ENCODE results near the gene ELMO1.

DNA sequence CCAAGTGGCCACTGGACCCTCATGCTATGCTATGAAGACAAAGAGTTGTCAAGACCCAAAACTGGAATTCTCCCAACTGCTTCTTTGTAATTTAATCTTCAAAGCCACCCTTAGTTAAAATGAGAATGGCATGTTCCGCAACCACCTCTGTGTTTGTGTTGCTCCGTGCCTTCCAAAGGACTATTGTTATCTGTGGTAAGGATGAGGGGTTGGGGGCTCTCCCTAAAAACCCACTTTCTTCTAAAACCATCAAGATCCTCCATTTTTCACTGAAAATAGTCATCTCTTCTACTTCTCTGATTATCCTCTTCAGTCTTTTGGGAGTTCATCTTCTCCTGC, 502.3 kb downstream of the ELMO1 start:
- TF ChIP-seq, protein P1, sequence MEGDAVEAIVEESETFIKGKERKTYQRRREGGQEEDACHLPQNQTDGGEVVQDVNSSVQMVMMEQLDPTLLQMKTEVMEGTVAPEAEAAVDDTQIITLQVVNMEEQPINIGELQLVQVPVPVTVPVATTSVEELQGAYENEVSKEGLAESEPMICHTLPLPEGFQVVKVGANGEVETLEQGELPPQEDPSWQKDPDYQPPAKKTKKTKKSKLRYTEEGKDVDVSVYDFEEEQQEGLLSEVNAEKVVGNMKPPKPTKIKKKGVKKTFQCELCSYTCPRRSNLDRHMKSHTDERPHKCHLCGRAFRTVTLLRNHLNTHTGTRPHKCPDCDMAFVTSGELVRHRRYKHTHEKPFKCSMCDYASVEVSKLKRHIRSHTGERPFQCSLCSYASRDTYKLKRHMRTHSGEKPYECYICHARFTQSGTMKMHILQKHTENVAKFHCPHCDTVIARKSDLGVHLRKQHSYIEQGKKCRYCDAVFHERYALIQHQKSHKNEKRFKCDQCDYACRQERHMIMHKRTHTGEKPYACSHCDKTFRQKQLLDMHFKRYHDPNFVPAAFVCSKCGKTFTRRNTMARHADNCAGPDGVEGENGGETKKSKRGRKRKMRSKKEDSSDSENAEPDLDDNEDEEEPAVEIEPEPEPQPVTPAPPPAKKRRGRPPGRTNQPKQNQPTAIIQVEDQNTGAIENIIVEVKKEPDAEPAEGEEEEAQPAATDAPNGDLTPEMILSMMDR (IDR thresholded peaks at IDR 0.05) = no peak
- TF ChIP-seq POLR2A (IDR thresholded peaks at IDR 0.05) = no peak

Data from body of pancreas (tissue), 4 donors.